ENCODE data around the gene SP140. TPM values are rescaled to one million over a fixed set of nuclear protein-coding genes. Genes with fewer than 3 reads are reported as not detected.

The SP140 gene
- total RNA-seq, 1 experiment from 2014 or later, result not detected

GRCh38 chr2:230329946-230330605 is 104.5 kb downstream of the SP140 start:
- no peaks in the 10 kb centered on the region for H3K9me3 Mint-ChIP-seq (ENCODE audit: unreplicated experiment)
- POLR2A ChIA-PET, result no interaction called here
- Histone ChIP-seq H3K4me3 (ENCODE audit: low read depth, low read length) (no peak overlapping the region), H3K9me3 (no peaks in the 10 kb centered on the region), H3K36me3 (ENCODE audit: control insufficient read depth, insufficient read depth, low read length) (no peaks in the 10 kb centered on the region), H3K4me1 (no peaks in the 10 kb centered on the region), H3K27me3 (replicated peaks; ENCODE audit: control insufficient read depth, insufficient read depth, low read length) (no peaks in the 10 kb centered on the region)
- TF ChIP-seq CTCF (IDR thresholded peaks at IDR 0.05; ENCODE audit: insufficient read depth in 1 of 2, low read depth in 1 of 2, low read length in 1 of 2, severe bottlenecking in 1 of 2, unreplicated experiment in 1 of 2), result no peak
- intact Hi-C loops (cut with micrococcal nuclease; ENCODE audit: unreplicated experiment), result no loop called here
- H3K27me3 Mint-ChIP-seq (ENCODE audit: insufficient read depth, unreplicated experiment), result peaks cover 4% of the 10 kb centered on the region
- H3K4me3 Mint-ChIP-seq (ENCODE audit: unreplicated experiment), result no peak overlapping the region
- no peaks in the 10 kb centered on the region for H3K4me1 Mint-ChIP-seq (ENCODE audit: low read depth, unreplicated experiment)
- CTCF ChIA-PET, result no interaction called here
- H3K27ac Mint-ChIP-seq (ENCODE audit: unreplicated experiment), result no peak overlapping the region
- no peaks in the 10 kb centered on the region for H3K36me3 Mint-ChIP-seq (ENCODE audit: insufficient read depth, unreplicated experiment)
- no peak for DNase-seq
- BruUV-seq (replicated peaks), result no TSS peak

DNA sequence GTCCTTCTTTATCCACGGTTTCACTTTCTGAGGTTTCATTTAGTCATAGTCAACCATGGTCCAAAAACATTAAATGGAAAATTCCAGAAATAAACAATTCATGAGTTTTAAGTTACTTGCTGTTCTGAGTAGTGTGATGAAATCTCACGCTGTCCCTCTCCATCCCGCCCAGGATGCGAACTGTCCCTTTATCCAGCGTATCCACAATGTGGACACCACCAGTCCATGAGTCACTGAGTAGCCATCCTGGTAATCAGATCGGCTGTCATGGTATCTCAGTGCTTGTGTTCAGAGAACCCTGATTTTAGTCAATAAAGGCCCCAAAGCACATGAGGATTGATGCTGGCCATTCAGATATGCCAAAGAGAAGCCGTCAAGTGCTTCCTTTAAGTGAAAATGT is 105.2 kb downstream of the SP140 start:
- no peak for TF ChIP-seq CTCF (IDR thresholded peaks at IDR 0.05; ENCODE audit: insufficient read depth in 1 of 2, low read depth in 1 of 2, low read length in 1 of 2, severe bottlenecking in 1 of 2, unreplicated experiment in 1 of 2)
- CTCF ChIA-PET, result no interaction called here

DNA sequence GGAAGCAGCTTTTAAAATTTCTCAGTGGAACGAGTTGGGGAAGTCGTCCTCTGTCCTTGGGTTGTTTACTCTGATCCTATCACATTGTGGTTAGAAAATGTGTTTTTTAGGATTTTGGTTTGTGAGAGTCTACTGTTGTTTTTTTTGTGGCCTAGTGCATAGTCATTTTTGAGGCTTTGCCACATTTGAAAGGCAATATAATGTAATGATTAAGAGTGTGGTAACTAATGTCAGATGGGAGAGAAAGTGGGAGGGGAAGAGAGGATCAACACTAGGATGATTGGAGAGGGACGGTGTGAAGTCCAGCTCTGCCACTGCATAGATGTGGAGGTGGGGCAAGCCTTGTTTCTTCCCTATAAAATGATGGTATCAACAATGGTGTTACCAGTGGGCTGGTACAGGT is 109.9 kb downstream of the SP140 start:
- DNase-seq, result no peak
- ChIA-PET POLR2A (no interaction called here), CTCF (no interaction called here)
- intact Hi-C loops (cut with micrococcal nuclease; ENCODE audit: unreplicated experiment), result no loop called here
- no peak for TF ChIP-seq CTCF (IDR thresholded peaks at IDR 0.05; ENCODE audit: insufficient read depth in 1 of 2, low read depth in 1 of 2, low read length in 1 of 2, severe bottlenecking in 1 of 2, unreplicated experiment in 1 of 2)
- H3K27me3 ChIP-seq (replicated peaks; ENCODE audit: control insufficient read depth, insufficient read depth, low read length), result no peaks in the 10 kb centered on the region
- H3K27ac Mint-ChIP-seq (ENCODE audit: unreplicated experiment), result no peak overlapping the region
- H3K4me1 Mint-ChIP-seq (ENCODE audit: low read depth, unreplicated experiment), result no peaks in the 10 kb centered on the region
- no TSS peak for BruUV-seq (replicated peaks)
- H3K4me1 ChIP-seq, result no peaks in the 10 kb centered on the region
- no peaks in the 10 kb centered on the region for H3K36me3 Mint-ChIP-seq (ENCODE audit: insufficient read depth, unreplicated experiment)
- H3K36me3 ChIP-seq (ENCODE audit: control insufficient read depth, insufficient read depth, low read length), result no peaks in the 10 kb centered on the region
- no peak overlapping the region for H3K4me3 Mint-ChIP-seq (ENCODE audit: unreplicated experiment)
- H3K9me3 Mint-ChIP-seq (ENCODE audit: unreplicated experiment), result no peaks in the 10 kb centered on the region
- no peaks in the 10 kb centered on the region for H3K9me3 ChIP-seq
- H3K27me3 Mint-ChIP-seq (ENCODE audit: insufficient read depth, unreplicated experiment), result peaks cover 6% of the 10 kb centered on the region
- no peak overlapping the region for H3K4me3 ChIP-seq (ENCODE audit: low read depth, low read length)

More for the DNA sequence above, 105.2 kb downstream of the SP140 start:
- no TSS peak for BruUV-seq (replicated peaks)
- Histone ChIP-seq H3K4me1 (no peaks in the 10 kb centered on the region), H3K9me3 (no peaks in the 10 kb centered on the region), H3K4me3 (ENCODE audit: low read depth, low read length) (no peak overlapping the region), H3K36me3 (ENCODE audit: control insufficient read depth, insufficient read depth, low read length) (no peaks in the 10 kb centered on the region), H3K27me3 (replicated peaks; ENCODE audit: control insufficient read depth, insufficient read depth, low read length) (no peaks in the 10 kb centered on the region)
- H3K36me3 Mint-ChIP-seq (ENCODE audit: insufficient read depth, unreplicated experiment), result no peaks in the 10 kb centered on the region
- POLR2A ChIA-PET, result no interaction called here
- H3K27ac Mint-ChIP-seq (ENCODE audit: unreplicated experiment), result no peak overlapping the region
- intact Hi-C loops (cut with micrococcal nuclease; ENCODE audit: unreplicated experiment), result no loop called here
- DNase-seq, result no peak
- H3K4me1 Mint-ChIP-seq (ENCODE audit: low read depth, unreplicated experiment), result no peaks in the 10 kb centered on the region
- H3K4me3 Mint-ChIP-seq (ENCODE audit: unreplicated experiment), result no peak overlapping the region
- no peaks in the 10 kb centered on the region for H3K9me3 Mint-ChIP-seq (ENCODE audit: unreplicated experiment)
- peaks cover 6% of the 10 kb centered on the region for H3K27me3 Mint-ChIP-seq (ENCODE audit: insufficient read depth, unreplicated experiment)
